DND-41 (cell line): Measurements from ENCODE around the gene RUNX2.

Experiments used
- ATAC-seq: fragments of 200-7000 bp; cut with Tn5 transposase; 3 replicates; pipeline ENCODE4 v1.9.1; 2021; ENCODE audit warnings: low read depth; ENCODE audit not compliant: insufficient read depth
- DNase-seq: peaks from one replicate; pipeline ENCODE4 v3.0.0-alpha.2; 2020
- H2AFZ ChIP-seq: 2 replicates; pipeline ENCODE4 v1.6.0; 2012; ENCODE audit warnings: low read depth, low read length
- H3K27ac ChIP-seq: 2 replicates; pipeline ENCODE4 v1.5.1; 2012; ENCODE audit warnings: low read length, inconsistent platforms
- H3K27me3 ChIP-seq: fragments of 200-600 bp; sonication (generic); 2 replicates; pipeline ENCODE4 v1.6.0; 2012; ENCODE audit warnings: low read length, mild to moderate bottlenecking, inconsistent platforms; ENCODE audit not compliant: insufficient read depth, poor library complexity
- H3K36me3 ChIP-seq: 2 replicates; pipeline ENCODE4 v1.5.1; 2012; ENCODE audit warnings: low read length, inconsistent platforms; ENCODE audit not compliant: insufficient read depth
- H3K4me1 ChIP-seq: 2 replicates; pipeline ENCODE4 v1.5.1; 2012; ENCODE audit warnings: mild to moderate bottlenecking, low read length; ENCODE audit not compliant: insufficient read depth
- H3K4me2 ChIP-seq: 2 replicates; pipeline ENCODE4 v1.6.0; 2012; ENCODE audit warnings: mild to moderate bottlenecking, moderate library complexity, low read length, inconsistent platforms; ENCODE audit not compliant: insufficient read depth
- H3K4me3 ChIP-seq, 2 experiments: fragments of 200-600 bp in 1 of 2; shearing (Covaris generic) in 1 of 2; 2 replicates each; pipeline ENCODE4 v1.5.1; 2012 to 2016; ENCODE audit warnings: inconsistent platforms in 2 of 2, low read length in 2 of 2, mild to moderate bottlenecking in 2 of 2, low read depth in 1 of 2, moderate library complexity in 1 of 2
- H3K79me2 ChIP-seq: 2 replicates; pipeline ENCODE4 v1.6.0; 2012; ENCODE audit warnings: low read length, inconsistent platforms; ENCODE audit not compliant: insufficient read depth
- H3K9ac ChIP-seq: 2 replicates; pipeline ENCODE4 v1.6.0; 2012; ENCODE audit warnings: low read depth, mild to moderate bottlenecking, inconsistent platforms, low read length, moderate library complexity
- H3K9me3 ChIP-seq: 2 replicates; pipeline ENCODE4 v1.5.1; 2012; ENCODE audit warnings: low read length, moderate library complexity, mild to moderate bottlenecking, inconsistent platforms; ENCODE audit not compliant: insufficient read depth, severe bottlenecking
- H4K20me1 ChIP-seq: 2 replicates; pipeline ENCODE4 v1.6.0; 2012; ENCODE audit warnings: low read length; ENCODE audit not compliant: insufficient read depth
- CTCF ChIP-seq: IDR thresholded peaks from 2 replicates; pipeline ENCODE4 v1.5.1; 2012; ENCODE audit warnings: borderline replicate concordance, low read length, moderate library complexity, mild to moderate bottlenecking; ENCODE audit not compliant: poor library complexity, severe bottlenecking; ENCODE audit errors: extremely low read depth
- EZH2 ChIP-seq: IDR thresholded peaks from 3 replicates; pipeline ENCODE4 v1.6.1; 2012; ENCODE audit warnings: borderline replicate concordance, low read depth, mild to moderate bottlenecking, moderate library complexity, low read length, inconsistent platforms; ENCODE audit not compliant: severe bottlenecking

The RUNX2 gene

GRCh38 chr6:45382391-45382790 lies 54.3 kb downstream of the RUNX2 start:
- Histone ChIP-seq H3K9ac (no peak overlapping the region), H3K27ac (no peak overlapping the region), H3K4me2 (no peak overlapping the region), H2AFZ (no peak overlapping the region), H3K4me1 (peaks cover 11% of the 10 kb centered on the region), H3K9me3 (no peaks in the 10 kb centered on the region), H4K20me1 (no peaks in the 10 kb centered on the region), H3K36me3 (no peaks in the 10 kb centered on the region), H3K4me3 (no peak overlapping the region), H3K27me3 (no peaks in the 10 kb centered on the region), H3K79me2 (0 out of 2 replicates have a peak, but pooled peaks cover 5% of the 10 kb centered on the region)
- DNase-seq (no peak), ATAC-seq (no peak)
- TF ChIP-seq EZH2: no peak
- TF ChIP-seq CTCF: no peak

DNA sequence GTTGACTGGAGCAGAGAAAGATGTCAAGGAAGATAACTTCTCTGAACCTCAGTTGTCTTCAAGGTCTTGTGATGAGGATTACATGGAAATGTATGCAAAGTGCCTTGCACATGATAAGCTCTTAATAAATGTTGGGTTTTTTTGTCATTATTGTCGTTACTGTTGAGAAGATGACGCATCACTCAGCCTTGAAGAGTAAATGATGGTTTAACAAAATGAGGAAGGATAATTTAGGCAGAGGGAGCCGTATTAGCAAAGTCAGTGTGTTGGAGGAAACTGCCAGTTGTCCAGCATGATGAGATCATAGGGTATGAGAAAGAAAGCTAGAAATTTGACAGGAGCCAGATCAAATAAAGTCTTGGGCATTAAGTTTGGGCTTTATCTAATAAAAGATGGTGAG lies 58.4 kb downstream of the RUNX2 start:
- H3K36me3 ChIP-seq: no peaks in the 10 kb centered on the region
- no peak overlapping the region for H3K9ac ChIP-seq
- no peak overlapping the region for H3K4me2 ChIP-seq
- H3K4me1 ChIP-seq: no peaks in the 10 kb centered on the region
- TF ChIP-seq CTCF (no peak), EZH2 (no peak)
- no peak overlapping the region for H3K4me3 ChIP-seq
- no peak overlapping the region for H3K27ac ChIP-seq
- no peaks in the 10 kb centered on the region for H4K20me1 ChIP-seq
- H3K79me2 ChIP-seq: no peaks in the 10 kb centered on the region
- ATAC-seq (no peak), DNase-seq (no peak)
- H3K27me3 ChIP-seq: no peaks in the 10 kb centered on the region
- no peak overlapping the region for H2AFZ ChIP-seq
- H3K9me3 ChIP-seq: no peaks in the 10 kb centered on the region

DNA sequence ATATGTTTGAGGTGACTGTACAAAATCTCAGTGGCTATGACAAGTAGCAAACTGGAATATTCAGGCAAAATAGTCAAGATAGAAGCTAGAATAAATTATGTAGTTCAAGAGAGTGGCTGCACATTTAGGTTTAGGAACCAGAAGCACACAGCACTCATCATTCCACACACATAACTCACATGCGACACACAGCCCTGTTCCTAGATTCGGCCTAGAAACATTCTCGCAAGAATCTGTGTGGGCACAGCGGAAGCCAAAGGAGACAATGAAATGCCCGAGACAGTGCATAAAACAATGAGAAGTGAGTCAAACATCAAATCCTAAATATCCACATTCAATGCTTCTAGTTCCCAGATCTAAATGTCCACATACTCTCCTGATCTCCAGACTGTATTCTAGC lies 59.1 kb downstream of the RUNX2 start:
- no peak overlapping the region for H3K4me2 ChIP-seq
- H3K4me1 ChIP-seq: no peaks in the 10 kb centered on the region
- H3K9ac ChIP-seq: no peak overlapping the region
- no peak for ATAC-seq
- no peak overlapping the region for H3K27ac ChIP-seq
- no peaks in the 10 kb centered on the region for H4K20me1 ChIP-seq
- H3K9me3 ChIP-seq: no peaks in the 10 kb centered on the region
- TF ChIP-seq CTCF (no peak), EZH2 (no peak)
- H2AFZ ChIP-seq: no peak overlapping the region
- no peak for DNase-seq
- H3K4me3 ChIP-seq: no peak overlapping the region
- H3K36me3 ChIP-seq: no peaks in the 10 kb centered on the region
- no peaks in the 10 kb centered on the region for H3K27me3 ChIP-seq
- H3K79me2 ChIP-seq: no peaks in the 10 kb centered on the region

DNA sequence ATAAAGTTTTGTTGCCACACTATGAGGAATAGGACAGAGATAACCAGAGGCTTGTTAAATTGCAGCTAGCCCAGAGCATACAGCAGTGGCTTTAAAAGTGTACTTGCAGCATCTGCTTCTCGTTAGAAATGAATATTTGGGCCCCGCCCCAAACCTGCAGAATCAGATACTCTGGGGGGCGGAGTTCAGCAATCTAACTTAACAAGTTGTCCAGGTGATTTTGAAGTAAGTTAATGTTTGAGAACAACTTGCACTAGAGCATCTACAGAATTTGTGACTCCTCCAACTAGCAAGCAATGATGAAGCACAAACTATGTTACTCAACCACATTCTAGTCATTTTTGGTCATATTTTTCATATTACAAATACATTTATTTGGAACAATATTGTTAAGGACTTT lies 60.2 kb downstream of the RUNX2 start:
- H3K79me2 ChIP-seq: no peaks in the 10 kb centered on the region
- H3K9me3 ChIP-seq: no peaks in the 10 kb centered on the region
- H3K4me1 ChIP-seq: no peaks in the 10 kb centered on the region
- H2AFZ ChIP-seq: no peak overlapping the region
- H3K9ac ChIP-seq: no peak overlapping the region
- TF ChIP-seq EZH2 (no peak), CTCF (no peak)
- no peaks in the 10 kb centered on the region for H3K27me3 ChIP-seq
- H3K27ac ChIP-seq: no peak overlapping the region
- no peak overlapping the region for H3K4me2 ChIP-seq
- no peak overlapping the region for H3K4me3 ChIP-seq
- ATAC-seq: no peak
- DNase-seq: no peak
- no peaks in the 10 kb centered on the region for H3K36me3 ChIP-seq
- no peaks in the 10 kb centered on the region for H4K20me1 ChIP-seq
